Hematopoietic multipotent progenitor cell treated with erythropoietin and hydrocortisone succinate and interleukin-3 and kit ligand, for 15 days (in vitro differentiated cells): ENCODE results near the gene LAMTOR5.
"Not testable (repeated sequence)": the region's sequence is repeated elsewhere in the genome, so short reads cannot be mapped to it uniquely, and the experiment has no call there.

ENCODE experiments used
- DNase-seq: peaks from one replicate; pipeline ENCODE4 v3.0.0-alpha.2; 2015; ENCODE audit warnings: low spot score

Gene LAMTOR5

DNA sequence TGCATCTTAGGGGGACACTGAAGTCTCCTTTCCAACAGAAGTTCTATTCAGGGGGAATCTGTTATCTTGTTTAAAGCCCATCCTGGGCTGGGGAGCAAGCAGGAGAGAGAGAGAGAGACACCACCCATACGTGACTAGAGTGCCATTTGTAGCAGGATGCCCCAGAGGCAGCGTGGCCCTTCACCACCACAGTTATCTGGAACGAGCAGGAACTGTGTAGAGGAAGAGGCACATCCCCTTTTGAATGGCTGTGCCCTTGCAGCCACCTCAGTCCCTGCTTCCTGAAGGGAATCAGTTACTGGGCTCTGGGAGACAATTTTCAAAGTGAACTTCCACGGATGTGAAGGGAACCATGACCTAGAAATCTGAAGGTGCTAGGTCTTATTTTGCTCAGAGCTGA, 19.4 kb upstream of the LAMTOR5 start:
- DNase-seq = no peak

DNA sequence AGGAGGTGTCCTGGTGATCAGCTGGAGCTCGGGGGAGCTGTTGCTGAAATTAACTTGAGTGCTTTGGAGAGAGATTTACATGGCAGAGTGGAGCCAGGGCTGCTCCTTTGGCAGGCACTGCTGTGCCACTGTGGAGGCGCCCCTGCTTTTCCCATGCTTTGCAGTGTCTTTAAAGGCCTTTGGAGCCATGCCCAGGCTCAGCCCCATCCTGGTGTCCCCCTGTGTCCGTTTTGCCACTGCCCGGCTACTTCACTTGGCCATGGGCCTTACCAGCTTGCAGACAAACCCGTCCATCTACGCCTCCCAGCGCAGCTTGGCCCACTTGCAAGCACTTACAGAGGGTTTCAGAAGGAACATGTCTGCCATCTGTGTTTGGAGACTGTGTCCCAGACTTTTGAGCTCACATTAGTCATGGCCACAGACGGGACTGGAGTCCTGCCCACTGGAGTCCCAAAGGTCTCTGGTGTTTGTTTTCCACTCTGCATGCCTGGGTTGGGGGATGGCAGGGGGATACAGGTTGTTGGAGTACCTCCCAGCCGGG, 18.2 kb upstream of the LAMTOR5 start:
- DNase-seq = no peak

DNA sequence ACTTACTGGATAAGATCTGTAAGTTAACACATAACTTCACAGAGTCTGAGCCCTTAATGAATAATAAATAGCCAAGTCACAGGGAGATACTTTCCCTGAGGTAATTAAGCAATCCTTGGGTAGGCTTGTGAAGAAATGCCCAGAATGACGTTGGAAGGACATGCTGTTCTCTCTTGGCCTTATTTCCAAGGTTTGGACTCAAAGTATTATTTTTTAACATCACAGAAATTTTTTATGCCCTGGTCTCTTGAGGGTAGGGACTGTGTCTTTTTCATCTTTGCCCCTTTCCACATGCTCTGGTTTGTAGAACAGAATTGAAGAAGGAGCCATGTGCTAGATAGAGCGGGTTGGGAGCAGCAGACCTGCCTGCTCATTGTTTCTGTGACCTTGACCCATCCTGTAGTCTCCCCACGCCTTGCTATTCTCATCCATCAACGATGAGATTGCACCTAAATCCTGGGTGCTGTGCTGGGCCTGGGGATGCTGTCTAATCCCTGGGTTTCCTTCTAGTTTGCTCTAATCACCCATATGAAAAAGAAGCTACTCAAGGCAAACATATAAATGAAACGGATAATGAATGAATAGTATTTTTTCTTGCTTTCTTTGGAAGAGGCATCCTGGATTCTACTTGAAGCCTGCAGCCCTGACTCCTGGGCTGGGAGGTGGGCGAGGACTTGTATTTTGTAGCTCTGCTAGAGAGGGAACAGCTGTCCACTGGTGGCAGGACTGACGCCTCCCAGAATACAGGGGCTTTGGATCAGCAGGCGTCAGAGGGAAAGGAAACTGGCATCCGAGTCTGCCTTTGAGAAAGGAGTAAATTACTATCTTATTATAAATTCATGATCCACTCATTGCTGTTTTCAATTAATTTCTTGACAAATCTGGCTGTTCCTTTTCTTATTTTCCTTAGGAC, 17.5 kb upstream of the LAMTOR5 start:
- DNase-seq = no peak

DNA sequence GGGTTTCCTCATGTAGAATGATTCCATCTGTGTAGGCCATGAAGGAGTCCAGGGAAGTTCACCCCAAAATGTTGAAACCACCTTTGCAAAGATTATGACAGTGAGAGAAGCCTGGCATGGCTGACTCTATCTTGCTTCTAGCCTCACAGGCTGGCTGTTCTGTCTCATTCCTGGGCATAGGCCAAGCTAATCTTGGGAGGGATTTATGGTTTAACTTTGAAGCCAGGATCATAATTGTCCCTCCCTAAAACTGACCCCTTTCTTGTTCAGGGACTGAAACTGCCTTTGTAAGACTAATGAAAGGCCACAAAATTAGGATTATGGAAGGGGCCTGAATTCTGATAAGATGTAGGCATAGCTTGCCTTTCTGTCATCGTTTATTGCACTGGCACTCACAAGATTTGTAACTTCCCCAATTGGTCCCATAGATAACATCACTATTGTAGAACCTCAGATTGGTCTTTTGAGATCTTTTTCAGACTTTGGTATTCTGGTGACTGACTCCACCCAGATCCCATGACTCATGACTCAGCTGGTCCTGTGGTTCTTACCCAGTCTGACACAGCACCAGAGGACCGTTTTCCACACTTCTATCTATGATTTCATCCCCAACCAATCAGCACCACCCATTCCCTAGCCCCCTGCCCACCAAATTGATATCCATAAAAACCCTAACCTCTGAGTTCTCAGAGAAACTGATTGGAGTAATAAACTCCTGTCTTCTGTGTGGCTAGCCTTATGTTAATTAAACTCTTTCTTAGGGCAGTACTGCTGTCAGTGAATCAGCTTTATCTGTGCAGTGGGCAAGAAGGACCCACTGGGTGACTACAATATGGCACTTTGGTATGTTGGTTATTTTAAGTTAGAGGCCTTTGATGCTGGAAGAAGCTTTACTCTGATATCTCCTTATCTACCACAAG, 13.6 kb upstream of the LAMTOR5 start:
- peak; percentile 15 for DNase-seq

DNA sequence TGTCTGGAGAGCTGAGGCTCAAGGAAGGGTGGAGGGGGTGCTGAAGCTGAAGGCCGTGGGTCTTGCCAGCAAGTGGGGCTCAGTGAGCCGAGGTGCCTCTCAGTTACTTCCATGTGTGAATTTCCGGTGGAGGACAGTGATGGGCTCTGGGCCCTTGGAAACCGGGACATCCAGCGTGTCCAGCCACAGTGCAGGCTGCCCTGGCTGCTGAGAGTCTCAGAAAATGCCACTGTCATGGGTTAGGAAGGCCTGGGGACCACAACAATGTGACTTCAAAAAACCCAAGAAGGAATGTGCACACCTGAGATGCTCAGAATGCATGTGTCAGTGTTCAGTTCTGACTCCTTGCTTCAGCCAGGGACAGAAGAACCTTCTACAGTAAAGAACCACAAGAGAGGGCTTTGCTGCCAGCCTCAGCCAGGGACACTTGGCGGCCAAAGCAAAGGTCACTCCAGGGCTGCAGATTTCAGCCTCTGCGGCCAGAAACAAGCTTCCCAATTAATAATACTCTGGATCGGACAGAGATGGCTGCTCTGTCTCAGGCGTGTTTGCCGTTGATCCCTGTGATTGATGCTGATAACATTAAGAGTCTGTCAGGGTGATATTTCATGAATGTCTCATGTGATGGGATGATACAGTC, 12.6 kb upstream of the LAMTOR5 start:
- no peak for DNase-seq

DNA sequence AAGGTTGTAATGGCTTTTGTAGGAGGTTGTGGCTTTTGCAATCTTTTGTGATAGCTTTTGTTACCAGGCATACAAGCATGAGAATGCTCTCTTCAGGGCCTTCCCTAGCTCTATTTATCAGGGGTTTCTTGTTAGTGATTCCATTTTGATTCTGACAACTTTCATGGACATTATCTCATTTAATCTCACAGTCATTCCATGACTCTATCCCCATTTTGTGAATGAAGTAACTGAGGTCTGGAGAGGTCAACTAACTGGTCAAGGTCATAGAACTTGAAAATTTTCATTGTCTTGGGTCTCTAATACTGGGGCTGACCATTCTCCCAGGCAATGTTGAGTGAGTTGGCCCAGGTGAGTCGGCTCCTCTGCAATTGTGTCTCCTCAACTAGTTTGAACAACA, 11.2 kb upstream of the LAMTOR5 start:
- no peak for DNase-seq

DNA sequence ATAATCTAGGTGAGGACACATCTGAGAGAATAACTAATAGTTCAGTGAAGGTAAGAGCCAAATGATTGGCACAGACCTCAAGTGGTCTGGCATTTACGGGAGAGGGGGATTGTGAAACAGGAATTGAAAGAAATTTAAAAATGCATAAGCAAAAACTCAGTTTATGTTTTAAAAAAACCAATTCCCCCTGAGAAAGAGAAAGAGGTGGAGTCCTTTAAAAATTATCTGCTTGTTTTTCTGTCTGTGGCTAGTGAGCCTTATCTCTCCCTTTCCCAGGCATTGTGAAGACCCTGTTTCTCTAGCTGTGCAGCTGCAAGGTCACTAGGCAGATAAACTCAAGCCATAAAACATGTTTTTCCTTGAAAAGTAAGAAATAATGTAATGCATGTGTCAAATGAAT, 5.6 kb upstream of the LAMTOR5 start:
- not testable (repeated sequence) for DNase-seq

DNA sequence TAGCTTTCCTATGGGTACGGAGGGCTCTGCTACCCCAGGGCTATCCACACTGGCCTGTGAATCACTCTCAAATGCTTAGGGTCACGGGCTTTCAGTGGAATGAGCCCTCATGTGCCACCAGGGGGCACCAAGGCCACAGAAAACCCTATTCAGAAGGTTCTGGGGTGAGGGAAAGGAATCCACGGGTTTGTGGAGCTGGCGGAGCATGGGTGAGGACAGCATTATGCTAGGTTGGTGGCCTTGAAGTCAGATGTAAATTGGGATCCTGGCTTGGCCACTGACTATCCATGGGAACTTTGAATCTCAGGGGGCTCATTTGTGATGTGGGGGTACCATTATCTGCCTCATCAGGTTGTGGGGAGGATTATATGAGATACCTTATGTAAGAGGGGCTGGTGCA, 5.1 kb upstream of the LAMTOR5 start:
- DNase-seq = peak; percentile 86

DNA sequence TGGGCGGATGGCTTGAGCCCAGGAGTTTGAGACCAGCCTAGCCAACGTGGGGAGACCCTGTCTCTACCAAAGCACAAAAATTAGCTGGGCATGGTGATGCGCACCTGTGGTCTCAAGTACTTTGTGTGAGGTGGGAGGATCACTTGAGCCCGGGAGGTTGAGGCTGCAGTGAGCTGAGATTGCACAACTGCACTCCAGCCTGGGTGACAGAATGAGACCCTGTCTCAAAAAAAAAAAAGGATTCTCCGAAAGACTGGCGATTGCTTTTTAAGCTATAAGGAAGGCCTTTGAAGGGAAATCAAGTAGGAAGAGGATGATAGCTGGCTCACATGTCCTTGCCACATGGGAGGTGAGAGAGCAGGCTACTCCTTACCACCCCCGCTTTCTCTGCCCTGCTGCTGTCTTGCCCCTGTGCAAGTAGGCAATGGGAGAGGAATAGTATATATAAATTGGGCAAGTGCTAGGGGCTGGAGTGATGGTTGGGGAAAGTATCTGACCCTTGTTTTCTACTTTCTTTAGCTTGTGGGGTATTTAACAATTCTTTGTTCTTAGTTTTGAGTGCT, 3.8 kb upstream of the LAMTOR5 start:
- DNase-seq = no peak

DNA sequence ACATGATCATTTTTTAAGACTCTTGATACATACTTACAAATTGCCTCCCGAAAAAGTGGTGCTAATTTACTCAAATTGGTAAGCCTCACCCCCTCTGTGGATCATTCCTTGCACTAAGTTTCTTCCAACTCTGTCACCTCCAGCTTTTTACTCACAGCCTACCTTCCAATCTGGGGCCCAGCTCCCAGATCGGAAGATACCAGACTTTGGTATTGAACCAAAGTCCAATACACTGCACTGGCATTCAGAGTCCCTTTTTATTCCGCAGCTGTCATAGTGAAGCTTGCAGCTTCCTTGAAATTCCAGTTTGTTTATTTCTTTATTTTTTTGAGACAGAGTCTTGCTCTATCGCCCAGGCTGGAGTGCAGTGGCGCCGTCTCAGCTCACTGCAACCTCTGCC, 1.8 kb upstream of the LAMTOR5 start:
- no peak for DNase-seq

DNA sequence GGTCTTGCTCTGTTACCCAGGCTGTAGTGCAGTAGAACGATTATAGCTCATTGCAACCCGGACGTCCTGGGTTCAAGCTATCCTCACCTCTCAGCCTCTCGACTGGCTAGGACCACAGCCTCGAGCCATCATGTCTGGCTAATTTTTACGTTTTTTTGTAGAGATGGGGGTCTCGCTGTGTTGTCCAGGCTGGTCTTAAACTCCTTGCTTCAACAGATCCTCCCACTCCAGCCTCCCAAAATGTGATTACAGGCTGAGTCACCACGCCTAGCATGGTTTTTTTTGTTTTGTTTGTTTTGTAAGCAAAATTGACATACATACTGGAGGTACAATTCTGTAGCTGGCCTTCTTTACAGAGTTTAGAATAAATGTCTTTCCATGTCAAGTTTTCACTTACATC, 994 bp upstream of the LAMTOR5 start:
- peak; percentile 14 for DNase-seq

DNA sequence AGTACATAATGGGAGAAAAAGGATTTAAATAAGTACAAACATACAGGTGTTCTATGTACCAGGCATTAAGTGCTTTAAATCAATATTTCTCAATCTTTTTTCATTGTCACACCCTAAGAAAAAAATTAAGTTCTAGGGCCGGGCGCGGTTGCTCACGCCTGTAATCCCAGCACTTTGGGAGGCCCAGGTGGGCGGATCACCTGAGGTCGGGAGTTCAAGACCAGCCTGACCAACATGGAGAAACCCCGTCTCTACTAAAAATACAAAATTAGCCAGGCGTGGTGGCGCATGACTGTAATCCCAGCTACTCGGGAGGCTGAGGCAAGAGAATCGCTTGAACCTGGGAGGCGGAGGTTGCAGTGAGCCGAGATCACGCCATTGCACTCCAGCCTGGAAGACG, 1.1 kb downstream of the LAMTOR5 start:
- DNase-seq = not testable (repeated sequence)

DNA sequence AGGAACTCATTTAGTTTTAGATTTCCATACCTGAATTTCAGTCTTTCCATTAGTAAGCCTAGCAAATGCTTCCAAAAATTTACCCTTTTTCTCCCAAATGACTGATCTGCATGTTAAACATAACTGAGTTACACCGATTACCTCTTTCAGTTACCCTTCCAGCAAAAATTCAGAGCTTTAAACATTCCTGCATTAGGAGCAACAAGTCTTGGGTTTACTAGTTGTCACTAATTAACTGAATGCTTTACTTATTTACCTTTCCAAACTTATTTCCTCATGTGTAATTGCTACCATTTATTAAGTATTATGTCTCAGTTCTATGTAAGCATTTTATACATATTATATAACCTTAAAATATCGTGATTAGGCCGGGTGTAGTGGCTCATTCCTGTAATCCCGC, 3.1 kb downstream of the LAMTOR5 start:
- no peak for DNase-seq

DNA sequence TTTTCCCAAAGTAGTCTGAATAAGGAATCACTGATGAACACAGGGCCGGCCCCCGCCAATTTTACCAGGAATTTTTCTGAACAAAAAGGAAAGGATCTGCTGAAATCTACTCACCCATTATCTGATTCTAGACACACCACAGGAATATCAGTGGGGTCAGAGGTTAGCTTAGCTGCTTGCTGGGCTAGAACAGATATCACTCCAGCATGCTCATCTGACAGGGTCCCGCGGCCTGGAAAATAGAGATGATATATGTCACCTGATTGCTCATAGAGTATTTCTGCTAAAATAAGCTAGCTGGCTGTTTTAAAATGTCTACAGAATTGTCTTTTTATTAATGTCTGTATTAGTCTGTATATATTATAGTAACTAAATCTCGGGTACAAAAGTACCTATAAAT, 3.7 kb downstream of the LAMTOR5 start:
- no peak for DNase-seq

DNA sequence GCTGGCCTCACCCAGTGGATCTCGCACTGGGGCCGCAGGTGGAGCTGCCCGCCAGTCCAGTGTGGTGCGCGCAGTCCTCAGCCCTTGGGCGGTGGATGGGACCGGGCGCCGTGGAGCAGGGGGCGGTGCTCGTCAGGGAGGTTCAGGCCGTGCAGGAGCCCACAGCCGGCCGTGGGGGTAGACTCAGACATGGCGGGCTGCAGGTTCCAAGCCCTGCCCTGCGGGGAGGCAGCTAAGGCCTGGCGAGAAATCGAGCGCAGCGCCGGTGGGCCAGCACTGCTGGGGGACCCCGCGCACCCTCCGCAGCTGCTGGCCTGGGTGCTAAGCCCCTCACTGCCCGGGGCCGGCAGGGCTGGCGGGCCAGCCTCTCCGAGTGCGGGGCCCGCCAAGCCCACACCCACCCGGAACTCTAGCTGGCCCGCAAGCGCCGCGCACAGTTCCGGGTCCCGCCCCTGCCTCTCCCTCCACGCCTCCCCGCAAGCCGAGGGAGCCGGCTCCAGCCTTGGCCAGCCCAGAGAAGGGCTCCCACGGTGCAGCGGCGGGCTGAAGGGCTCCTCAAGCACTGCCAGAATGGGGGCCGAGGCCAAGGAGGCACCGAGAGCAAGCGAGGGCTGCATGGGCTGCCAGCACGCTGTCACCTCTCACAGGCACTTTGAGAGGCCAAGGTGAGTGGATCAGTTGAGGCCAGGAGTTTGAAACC, 11.1 kb downstream of the LAMTOR5 start:
- DNase-seq = not testable (repeated sequence)

DNA sequence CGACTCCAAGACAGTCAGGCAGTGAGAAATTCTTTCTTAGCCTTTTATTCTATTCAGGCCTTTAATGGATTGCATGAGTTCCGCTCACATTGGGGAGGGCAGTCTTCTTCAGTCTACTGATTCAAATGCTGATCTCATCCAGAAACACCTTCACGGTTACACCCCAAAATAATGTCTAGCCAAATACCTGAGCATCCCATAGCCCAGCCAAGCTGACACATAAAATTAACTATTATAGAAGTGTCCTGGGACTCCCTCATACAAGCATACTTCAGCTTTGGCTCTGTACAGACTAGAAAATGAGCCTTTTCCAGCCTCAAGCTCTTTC, 13.0 kb downstream of the LAMTOR5 start:
- DNase-seq = no peak

DNA sequence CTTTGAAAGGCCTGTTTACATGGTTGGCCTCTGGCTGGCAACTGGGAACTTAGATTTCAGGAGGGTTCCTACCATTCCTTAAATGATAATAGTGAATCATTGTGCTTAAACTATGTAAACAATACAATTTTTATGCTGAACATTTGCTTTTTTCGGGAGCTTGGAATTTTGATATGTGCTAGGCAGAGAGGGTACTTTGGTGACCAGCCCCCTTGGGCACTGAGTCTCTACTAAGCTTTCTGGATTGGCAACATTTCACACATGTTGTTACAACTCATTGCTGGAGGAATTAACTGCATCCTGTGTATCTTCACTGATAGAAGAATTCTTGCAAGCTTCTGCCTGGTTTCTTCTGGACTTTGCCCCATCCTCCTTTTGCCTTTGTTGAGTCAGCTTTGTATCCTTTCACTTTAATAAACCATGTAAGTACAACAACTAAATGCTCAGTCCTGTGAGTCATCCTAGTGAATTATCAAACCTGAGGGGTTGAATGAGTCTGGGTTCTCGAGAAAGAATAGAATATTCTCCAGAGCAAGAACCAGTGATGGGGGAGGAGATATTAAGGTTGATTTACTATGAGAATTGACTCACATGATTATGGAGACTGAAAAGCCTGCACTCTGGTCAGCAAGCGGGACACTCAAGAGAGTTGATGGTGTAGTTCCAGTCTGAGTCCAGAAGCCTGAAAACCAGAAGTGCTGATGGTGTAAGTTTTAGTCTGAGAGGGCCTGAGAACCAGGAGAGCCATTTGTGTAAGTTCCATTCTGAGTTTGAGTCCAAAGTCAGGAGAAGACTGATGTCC, 13.6 kb downstream of the LAMTOR5 start:
- no peak for DNase-seq

DNA sequence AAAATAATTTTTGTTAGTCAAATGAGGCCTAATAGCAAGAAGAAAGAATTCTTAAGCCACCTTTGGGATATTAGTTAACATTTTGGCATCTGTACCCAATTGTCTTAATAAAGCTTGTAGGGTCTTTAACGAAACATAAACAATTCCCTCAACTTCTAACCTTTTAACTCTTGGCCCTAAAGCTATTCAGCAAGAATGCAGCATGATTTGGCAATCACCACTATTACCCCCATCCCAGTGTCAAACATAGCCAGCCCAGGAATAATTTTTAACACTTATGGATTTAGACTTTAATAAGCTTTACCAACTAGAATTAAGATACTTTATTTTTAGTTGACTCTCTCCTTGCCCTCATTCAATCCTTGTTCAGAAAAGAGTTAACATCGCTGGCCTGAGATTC, 14.2 kb downstream of the LAMTOR5 start:
- no peak for DNase-seq

DNA sequence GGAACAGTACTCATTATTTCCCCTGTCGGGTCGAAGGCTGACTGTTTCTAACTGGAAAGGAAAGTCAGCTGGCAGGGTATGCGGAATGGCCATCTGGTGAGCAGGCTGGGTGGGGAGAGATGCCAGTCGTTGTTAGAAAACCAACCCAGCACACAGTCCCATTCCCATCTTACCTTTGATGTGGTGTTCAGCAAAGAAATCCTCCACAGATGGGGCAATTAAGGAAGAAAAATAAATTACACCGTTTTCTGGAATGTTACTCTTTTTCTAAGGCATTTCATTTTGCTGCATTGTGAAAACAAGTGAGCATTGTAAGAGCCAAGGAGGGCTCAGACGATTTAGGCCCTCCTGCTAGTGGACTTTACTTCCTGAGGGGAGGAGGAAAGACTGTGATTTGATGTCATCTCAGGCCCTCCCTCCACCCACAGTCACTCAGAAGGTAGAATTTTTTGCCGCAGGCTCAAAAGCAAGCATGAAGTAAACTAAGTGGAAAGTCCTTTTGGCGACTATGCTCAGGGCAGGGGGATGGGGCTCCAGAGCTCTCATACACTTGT, 16.7 kb downstream of the LAMTOR5 start, which contains the start of gene SLC16A4:
SLC16A4 (minus strand) TSS at position 335 of the 554 bp plus-strand sequence. CDS start 1,703 bp downstream, outside the sequence.
- no peak for DNase-seq

DNA sequence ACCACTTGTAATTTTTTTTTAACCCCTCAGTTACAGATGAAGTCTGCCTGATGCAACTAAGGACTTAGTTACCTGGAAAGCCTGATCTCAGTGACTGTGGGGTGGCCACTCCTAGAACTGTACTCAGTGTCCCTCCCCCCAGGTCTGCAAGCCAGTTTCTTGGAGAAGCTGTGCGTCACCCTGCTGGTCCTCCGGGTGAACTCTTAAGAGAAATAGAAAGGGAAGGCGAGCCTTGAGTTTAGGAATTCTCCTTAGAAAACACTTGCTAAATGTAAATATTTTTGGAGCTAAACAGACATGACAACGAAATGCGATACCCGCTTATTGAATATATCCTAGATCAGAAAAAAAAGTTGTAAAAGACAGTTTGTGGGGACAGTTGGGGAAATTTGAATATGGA, 17.4 kb downstream of the LAMTOR5 start:
- no peak for DNase-seq
